Ascending aorta (tissue), 2 donors: Measurements from ENCODE around the gene GRIFIN. TPM values are rescaled to one million over a fixed set of nuclear protein-coding genes. Genes with fewer than 3 reads are reported as not detected.

Experiments
- DNase-seq, 2 donors: peaks; one replicate each; pipeline ENCODE4 v3.0.0-alpha.2; 2019; ENCODE audit warnings: low spot score in 2 of 2
- H3K27ac ChIP-seq, 2 donors: fragments of 200-600 bp; sonication (generic); one replicate each; pipeline ENCODE4 v1.5.1; 2016 to 2017; ENCODE audit warnings: mild to moderate bottlenecking in 1 of 2
- H3K27me3 ChIP-seq: fragments of 200-600 bp; sonication (generic); one replicate; pipeline ENCODE4 v1.5.1; 2017
- H3K36me3 ChIP-seq, 2 donors: fragments of 200-600 bp; sonication (generic); one replicate each; pipeline ENCODE4 v1.5.1; 2016
- H3K4me1 ChIP-seq, 2 donors: fragments of 200-600 bp; sonication (generic); one replicate each; pipeline ENCODE4 v1.5.1; 2016 to 2017; ENCODE audit warnings: mild to moderate bottlenecking in 1 of 2
- H3K4me3 ChIP-seq, 2 donors: fragments of 200-600 bp; sonication (generic); one replicate each; pipeline ENCODE4 v1.5.1; 2016 to 2017; ENCODE audit warnings: mild to moderate bottlenecking in 1 of 2
- H3K9me3 ChIP-seq, 2 donors: fragments of 200-600 bp; sonication (generic); one replicate each; pipeline ENCODE4 v1.5.1; 2016
- CTCF ChIP-seq, 3 experiments: fragments of 200-600 bp in 2 of 3; fragments of 450-650 bp in 1 of 3; sonication (generic) in 2 of 3; IDR thresholded peaks; one replicate each; pipeline ENCODE4 v1.5.1; 2016 to 2019; ENCODE audit warnings: antibody characterized with exemption in 3 of 3, mild to moderate bottlenecking in 1 of 3, moderate library complexity in 1 of 3
- intact Hi-C: fragments of 100-400 bp; cut with DNase I; formaldehyde crosslinking; loops from one replicate; pipeline ENCODE4 v1.15.1; 2023
- total RNA-seq: library from RNA; depleted of rRNA; stranded (reverse); fragments of >200 nt; gene quantifications from one replicate; pipeline ENCODE4 v1.1.0, GENCODE V29; 2016

Gene GRIFIN
- total RNA-seq, 1 donor from 2014 or later: not detected

- Histone ChIP-seq H3K27ac (no peak overlapping the region), H3K4me1 (peaks cover 4 to 6% of the 10 kb centered on the region in 2 donors), H3K4me3 (no peak overlapping the region), H3K27me3 (no peaks in the 10 kb centered on the region), H3K9me3 (no peaks in the 10 kb centered on the region), H3K36me3 (no peaks in the 10 kb centered on the region)
- intact Hi-C loops: loop anchor here (5.0 kb wide), 1 partner anchor 43 kb away; the partner anchor contains the start of genes BRAT1 and IQCE
- no peak for TF ChIP-seq CTCF (IDR thresholded peaks at IDR 0.05)
- DNase-seq: no peak
Measured at GRCh38 chr7:2514473-2515423, 38.5 kb upstream of the GRIFIN start.

- Histone ChIP-seq H3K36me3 (no peaks in the 10 kb centered on the region), H3K4me3 (no peak overlapping the region), H3K27me3 (no peaks in the 10 kb centered on the region), H3K4me1 (peaks cover 0 to 4% of the 10 kb centered on the region in 2 donors), H3K27ac (no peak overlapping the region), H3K9me3 (no peaks in the 10 kb centered on the region)
- no peak for TF ChIP-seq CTCF (IDR thresholded peaks at IDR 0.05)
- intact Hi-C loops: no loop called here
- no peak for DNase-seq
Measured at GRCh38 chr7:2513702-2514101, 37.5 kb upstream of the GRIFIN start.

- TF ChIP-seq CTCF (IDR thresholded peaks at IDR 0.05): no peak
- H3K36me3 ChIP-seq: no peaks in the 10 kb centered on the region
- no peak overlapping the region for H3K27ac ChIP-seq
- H3K27me3 ChIP-seq: no peaks in the 10 kb centered on the region
- DNase-seq: no peak
- intact Hi-C loops: no loop called here
- H3K4me3 ChIP-seq: no peak overlapping the region
- peaks cover 0 to 4% of the 10 kb centered on the region in 2 donors for H3K4me1 ChIP-seq
- no peaks in the 10 kb centered on the region for H3K9me3 ChIP-seq
Measured at GRCh38 chr7:2512713-2513112, 36.5 kb upstream of the GRIFIN start.

GRCh38 chr7:2512179-2512661 is 36.0 kb upstream of the GRIFIN start:
- no peaks in the 10 kb centered on the region for H3K36me3 ChIP-seq
- no peaks in the 10 kb centered on the region for H3K27me3 ChIP-seq
- DNase-seq: no peak
- intact Hi-C loops: no loop called here
- no peak overlapping the region for H3K4me3 ChIP-seq
- no peak overlapping the region for H3K27ac ChIP-seq
- no peaks in the 10 kb centered on the region for H3K9me3 ChIP-seq
- peaks cover 0 to 4% of the 10 kb centered on the region in 2 donors for H3K4me1 ChIP-seq
- TF ChIP-seq CTCF (IDR thresholded peaks at IDR 0.05): no peak

GRCh38 chr7:2511769-2512168 is 35.6 kb upstream of the GRIFIN start:
- no peak for TF ChIP-seq CTCF (IDR thresholded peaks at IDR 0.05)
- peaks cover 0 to 4% of the 10 kb centered on the region in 2 donors for H3K4me1 ChIP-seq
- H3K36me3 ChIP-seq: no peaks in the 10 kb centered on the region
- H3K27me3 ChIP-seq: no peaks in the 10 kb centered on the region
- H3K27ac ChIP-seq: peak overlapping the region; percentile 11 to 27
- no peaks in the 10 kb centered on the region for H3K9me3 ChIP-seq
- DNase-seq: no peak
- intact Hi-C loops: no loop called here
- no peak overlapping the region for H3K4me3 ChIP-seq
